ENCODE measurements around the gene RARS1.

- TF ChIP-seq, protein P1, sequence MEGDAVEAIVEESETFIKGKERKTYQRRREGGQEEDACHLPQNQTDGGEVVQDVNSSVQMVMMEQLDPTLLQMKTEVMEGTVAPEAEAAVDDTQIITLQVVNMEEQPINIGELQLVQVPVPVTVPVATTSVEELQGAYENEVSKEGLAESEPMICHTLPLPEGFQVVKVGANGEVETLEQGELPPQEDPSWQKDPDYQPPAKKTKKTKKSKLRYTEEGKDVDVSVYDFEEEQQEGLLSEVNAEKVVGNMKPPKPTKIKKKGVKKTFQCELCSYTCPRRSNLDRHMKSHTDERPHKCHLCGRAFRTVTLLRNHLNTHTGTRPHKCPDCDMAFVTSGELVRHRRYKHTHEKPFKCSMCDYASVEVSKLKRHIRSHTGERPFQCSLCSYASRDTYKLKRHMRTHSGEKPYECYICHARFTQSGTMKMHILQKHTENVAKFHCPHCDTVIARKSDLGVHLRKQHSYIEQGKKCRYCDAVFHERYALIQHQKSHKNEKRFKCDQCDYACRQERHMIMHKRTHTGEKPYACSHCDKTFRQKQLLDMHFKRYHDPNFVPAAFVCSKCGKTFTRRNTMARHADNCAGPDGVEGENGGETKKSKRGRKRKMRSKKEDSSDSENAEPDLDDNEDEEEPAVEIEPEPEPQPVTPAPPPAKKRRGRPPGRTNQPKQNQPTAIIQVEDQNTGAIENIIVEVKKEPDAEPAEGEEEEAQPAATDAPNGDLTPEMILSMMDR (conservative IDR thresholded peaks at IDR 0.05; ENCODE audit: low read length), result no peak
- TF ChIP-seq EZH2phosphoT487 (IDR thresholded peaks at IDR 0.05; ENCODE audit: borderline replicate concordance), result no peak
These were observed 27.7 kb downstream of the RARS1 start for GRCh38 chr5:168513861-168514428.

All from Loucy (cell line).